ENCODE data around the gene CXXC5.
"Not testable (repeated sequence)": the region's sequence is repeated elsewhere in the genome, so short reads cannot be mapped to it uniquely, and the experiment has no call there.

CXXC5 gene

DNA sequence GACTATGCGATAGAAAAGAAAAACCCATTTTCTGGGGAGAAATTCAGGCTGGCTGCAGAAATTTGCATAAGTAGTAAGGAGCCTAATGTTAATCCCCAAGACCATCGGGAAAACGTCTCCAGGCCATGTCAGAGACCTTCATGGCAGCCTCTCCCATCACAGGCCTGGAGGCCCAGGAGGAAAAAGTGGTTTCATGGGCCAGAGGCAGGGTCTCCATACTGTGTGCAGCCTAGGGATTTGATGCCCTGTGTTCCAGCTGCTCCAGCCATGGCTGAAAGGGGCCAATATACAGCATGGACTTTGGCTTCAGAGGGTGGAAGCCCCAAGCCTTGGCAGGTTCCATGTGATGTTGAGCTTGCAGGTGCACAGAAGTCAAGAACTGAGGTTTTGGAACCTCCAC lies 71.8 kb downstream of the CXXC5 start:
- DNase-seq = not testable (repeated sequence)

DNA sequence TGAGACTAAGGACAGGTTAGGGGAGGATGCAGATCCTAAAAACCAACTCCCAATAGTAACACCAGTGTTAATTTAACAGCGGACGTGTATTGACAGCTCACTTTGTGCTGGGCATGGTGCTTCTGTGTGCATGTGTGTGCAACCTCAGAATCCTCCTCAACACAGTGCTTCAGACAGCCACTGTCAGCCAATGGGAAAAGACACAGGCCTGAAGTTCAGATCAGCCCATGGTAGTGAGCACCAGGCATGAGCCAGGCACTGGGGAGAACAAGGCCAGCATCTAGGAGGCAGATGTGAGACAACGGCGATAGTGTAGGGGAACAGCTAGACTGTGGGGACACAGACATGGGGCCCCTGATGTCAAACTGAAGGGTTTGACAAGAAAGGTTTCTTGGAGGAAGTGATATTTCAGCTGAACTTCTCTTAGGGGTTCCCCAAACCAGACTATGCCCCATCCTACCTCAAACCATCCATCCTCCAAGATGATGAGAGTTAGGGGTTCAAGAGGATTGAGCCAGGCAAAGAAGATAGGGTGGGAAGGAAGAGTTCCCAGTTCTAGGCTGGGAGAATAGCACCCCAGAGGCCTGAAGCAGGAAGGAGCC lies 75.9 kb downstream of the CXXC5 start:
- DNase-seq = no peak

- no peak for DNase-seq
Observed at GRCh38 chr5:139725073-139725830, 77.1 kb downstream of the CXXC5 start.

GRCh38 chr5:139726248-139726647 lies 78.1 kb downstream of the CXXC5 start:
- DNase-seq = no peak

DNA sequence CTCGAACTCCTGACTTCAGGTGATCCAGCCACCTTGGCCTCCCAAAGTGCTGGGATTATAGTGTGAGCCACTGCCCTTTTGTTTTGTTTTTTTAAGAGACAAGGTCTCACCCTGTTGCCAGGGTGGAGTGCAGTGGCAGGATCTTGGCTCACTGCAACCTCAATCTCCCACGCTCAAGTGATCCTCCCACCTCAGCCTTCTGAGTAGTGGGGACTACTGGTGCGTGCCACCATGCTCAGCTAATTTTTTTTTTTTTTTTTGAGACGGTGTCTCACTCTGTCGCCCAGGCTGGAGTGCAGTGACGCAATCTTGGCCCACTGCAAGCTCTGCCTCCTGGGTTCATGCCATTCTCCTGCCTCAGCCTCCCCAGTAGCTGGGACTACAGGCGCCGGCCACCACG lies 79.5 kb downstream of the CXXC5 start:
- not testable (repeated sequence) for DNase-seq

DNA sequence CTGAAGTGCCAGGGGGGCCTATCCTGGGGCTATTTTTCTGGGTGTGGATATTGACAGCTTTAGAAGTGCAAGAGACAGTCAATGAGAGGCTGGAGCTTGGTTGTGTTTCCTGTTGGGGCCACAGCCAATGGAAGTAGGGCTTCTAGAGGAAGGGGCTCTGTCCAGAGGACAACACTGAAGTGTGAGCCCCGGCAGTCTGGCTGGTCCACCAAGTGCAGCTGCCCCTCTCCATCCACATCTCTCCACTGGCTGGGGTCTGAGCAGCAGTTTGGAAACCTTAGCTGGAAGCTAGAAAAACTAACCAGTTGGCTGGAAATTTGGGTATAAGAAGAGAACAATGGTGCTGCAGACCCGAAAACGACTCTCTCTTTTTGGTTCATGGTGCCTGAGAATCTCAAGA lies 83.1 kb downstream of the CXXC5 start:
- DNase-seq = no peak

DNA sequence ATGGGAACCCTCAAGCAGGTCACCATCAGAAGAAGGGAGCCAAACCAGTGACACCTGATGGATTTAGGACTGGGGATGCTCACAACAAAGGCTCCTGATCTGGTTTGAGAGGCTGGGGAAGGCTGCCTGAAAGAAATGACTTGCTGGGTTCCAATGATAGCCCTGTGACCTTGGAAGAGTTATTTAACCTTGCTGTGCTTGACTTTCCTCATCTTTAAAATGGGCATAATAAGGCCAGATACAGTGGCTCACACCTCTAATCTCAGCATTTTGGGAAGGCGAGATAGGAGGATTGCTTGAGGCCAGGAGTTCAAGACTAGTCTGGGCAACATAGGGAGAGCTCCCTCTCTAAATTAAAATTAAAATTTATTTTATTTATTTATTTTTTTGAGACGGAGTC lies 83.9 kb downstream of the CXXC5 start:
- no peak for DNase-seq

DNA sequence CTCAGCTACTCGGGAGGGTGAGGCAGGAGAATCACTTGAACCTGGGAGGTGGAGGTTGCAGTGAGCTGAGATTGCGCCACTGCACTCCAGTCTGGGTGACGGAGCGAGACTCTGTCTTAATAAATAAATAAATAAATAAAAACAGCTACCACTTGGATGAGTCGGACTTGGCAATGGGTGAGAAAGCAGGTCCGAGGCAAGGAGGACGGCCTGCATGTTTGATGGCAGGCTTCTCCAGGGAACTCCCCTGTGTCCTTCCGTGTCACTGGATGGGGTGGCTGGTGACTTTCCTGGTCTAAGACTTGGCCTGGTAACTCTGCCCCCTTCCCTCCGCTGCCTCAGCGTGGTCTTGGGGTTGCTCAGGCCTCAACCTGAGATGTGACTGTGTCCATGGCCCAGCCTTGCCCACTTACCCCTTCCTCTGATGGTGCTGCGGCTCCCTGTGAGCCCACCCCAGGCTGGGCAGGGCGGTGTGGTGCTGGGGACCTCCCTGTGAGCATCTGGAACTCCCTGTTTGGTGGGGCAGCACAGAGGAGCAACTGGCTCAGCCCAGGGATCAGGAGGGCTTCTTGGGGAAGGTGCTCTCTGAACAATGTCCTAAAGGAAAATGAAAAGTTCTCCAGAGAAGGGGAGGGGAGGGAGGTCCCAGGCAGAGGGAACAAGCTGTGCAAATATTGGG lies 85.0 kb downstream of the CXXC5 start:
- no peak for DNase-seq
